Keratinocyte (primary cell): ENCODE data around the gene MRPL53.

Experiments
- EZH2 ChIP-seq: IDR thresholded peaks from one replicate; pipeline ENCODE4 v1.6.1; 2012; ENCODE audit warnings: inconsistent platforms, mild to moderate bottlenecking, low read length, moderate library complexity
- TF ChIP-seq, protein P1 (sequence below), 3 experiments: IDR thresholded peaks in 1 of 3; conservative IDR thresholded peaks in 1 of 3; optimal IDR thresholded peaks in 1 of 3; 2 replicates in 2 of 3; 3 replicates in 1 of 3; pipeline versions ENCODE3 to v1.5.1; 2011; ENCODE audit warnings: low read length in 3 of 3, mild to moderate bottlenecking in 3 of 3, moderate library complexity in 2 of 3, control low read depth in 1 of 3, inconsistent platforms in 1 of 3; ENCODE audit not compliant: insufficient read depth in 2 of 3; ENCODE audit errors: extremely low read depth in 1 of 3

DNA sequence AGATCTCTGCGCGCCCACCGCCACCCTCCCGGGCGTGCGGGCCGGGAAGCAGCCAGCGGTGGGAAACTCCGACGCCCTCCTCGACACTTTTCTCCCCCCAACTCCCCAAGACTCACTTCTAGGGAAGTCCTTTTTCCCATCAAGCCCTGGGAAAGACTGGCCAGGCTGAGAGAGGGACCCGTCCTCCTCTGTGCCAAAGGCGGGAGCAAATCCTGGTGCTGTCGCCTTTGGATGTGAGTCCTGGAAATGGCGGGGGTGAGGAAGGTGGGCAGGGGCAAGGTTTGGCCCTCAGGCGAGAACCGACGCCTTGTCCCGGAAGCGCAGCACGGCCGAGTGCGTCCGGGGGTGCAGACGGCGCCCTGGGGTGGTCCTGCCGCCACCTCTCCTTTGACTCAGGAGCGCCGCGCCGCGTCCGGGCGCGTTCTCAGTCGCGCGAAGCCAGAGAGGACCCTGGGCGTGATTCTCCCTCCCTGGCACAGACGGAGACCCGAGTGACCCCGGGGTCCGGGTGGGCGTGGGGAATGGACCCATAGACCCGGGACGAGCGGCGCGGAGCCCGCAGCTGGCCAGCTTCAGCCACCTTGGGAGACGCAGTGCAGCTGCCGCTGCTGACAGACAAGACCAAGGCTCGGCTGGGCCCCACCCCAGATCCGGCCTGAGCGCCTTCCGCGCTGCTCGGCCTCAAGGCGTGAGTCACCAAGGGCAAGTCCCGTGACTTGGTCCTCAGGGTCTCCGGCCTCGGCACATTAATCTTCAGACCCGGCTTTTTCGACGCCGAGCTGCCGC lies 30.4 kb upstream of the MRPL53 start:
- TF ChIP-seq, protein P1, sequence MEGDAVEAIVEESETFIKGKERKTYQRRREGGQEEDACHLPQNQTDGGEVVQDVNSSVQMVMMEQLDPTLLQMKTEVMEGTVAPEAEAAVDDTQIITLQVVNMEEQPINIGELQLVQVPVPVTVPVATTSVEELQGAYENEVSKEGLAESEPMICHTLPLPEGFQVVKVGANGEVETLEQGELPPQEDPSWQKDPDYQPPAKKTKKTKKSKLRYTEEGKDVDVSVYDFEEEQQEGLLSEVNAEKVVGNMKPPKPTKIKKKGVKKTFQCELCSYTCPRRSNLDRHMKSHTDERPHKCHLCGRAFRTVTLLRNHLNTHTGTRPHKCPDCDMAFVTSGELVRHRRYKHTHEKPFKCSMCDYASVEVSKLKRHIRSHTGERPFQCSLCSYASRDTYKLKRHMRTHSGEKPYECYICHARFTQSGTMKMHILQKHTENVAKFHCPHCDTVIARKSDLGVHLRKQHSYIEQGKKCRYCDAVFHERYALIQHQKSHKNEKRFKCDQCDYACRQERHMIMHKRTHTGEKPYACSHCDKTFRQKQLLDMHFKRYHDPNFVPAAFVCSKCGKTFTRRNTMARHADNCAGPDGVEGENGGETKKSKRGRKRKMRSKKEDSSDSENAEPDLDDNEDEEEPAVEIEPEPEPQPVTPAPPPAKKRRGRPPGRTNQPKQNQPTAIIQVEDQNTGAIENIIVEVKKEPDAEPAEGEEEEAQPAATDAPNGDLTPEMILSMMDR (optimal IDR thresholded peaks at IDR 0.05 in 1 of 3, IDR thresholded peaks at IDR 0.05 in 1 of 3, conservative IDR thresholded peaks at IDR 0.05 in 1 of 3; ENCODE audit: extremely low read depth in 1 of 3, insufficient read depth in 2 of 3, low read length in 3 of 3): peak in 2 of 3 experiments; percentile 30 to 46
- TF ChIP-seq EZH2: peak; percentile 31
